GM21737 (cell line): Measurements from ENCODE around the gene ENO2.
"Not testable (repeated sequence)": the region's sequence is repeated elsewhere in the genome, so short reads cannot be mapped to it uniquely, and the experiment has no call there.

Source experiments
- ATAC-seq: cut with Tn5 transposase; IDR thresholded peaks from one replicate; pipeline ENCODE4 v1.9.1; 2021; ENCODE audit warnings: mild to moderate bottlenecking, moderate library complexity; ENCODE audit not compliant: unreplicated experiment

Gene ENO2

GRCh38 chr12:6886206-6886999 is 28.0 kb upstream of the ENO2 start:
- ATAC-seq: not testable (repeated sequence)

- ATAC-seq: no peak
Observed at GRCh38 chr12:6887460-6887859, 26.9 kb upstream of the ENO2 start.

- ATAC-seq: no peak
Observed at GRCh38 chr12:6888360-6888759, 26.0 kb upstream of the ENO2 start.

- ATAC-seq: not testable (repeated sequence)
Observed at GRCh38 chr12:6888794-6889193, 25.6 kb upstream of the ENO2 start.

GRCh38 chr12:6889775-6890573 is 24.4 kb upstream of the ENO2 start:
- ATAC-seq: not testable (repeated sequence)

GRCh38 chr12:6890789-6891645 is 23.4 kb upstream of the ENO2 start:
- ATAC-seq: peak; percentile 92

- ATAC-seq: no peak
Observed at GRCh38 chr12:6891646-6892001, 22.8 kb upstream of the ENO2 start.

GRCh38 chr12:6892683-6893082 is 21.7 kb upstream of the ENO2 start:
- ATAC-seq: not testable (repeated sequence)

GRCh38 chr12:6894321-6894720 is 20.1 kb upstream of the ENO2 start:
- no peak for ATAC-seq

GRCh38 chr12:6896846-6897435 is 17.4 kb upstream of the ENO2 start:
- ATAC-seq: no peak

- no peak for ATAC-seq
Observed at GRCh38 chr12:6899427-6899826, 15.0 kb upstream of the ENO2 start.

- ATAC-seq: no peak
Observed at GRCh38 chr12:6899837-6900519, 14.4 kb upstream of the ENO2 start.

- ATAC-seq: no peak
Observed at GRCh38 chr12:6902448-6902847, 11.9 kb upstream of the ENO2 start.

GRCh38 chr12:6903722-6904121 is 10.7 kb upstream of the ENO2 start:
- no peak for ATAC-seq

GRCh38 chr12:6904280-6905276 is 9.8 kb upstream of the ENO2 start, which contains the start of gene LRRC23:
Gene LRRC23, plus strand, starts transcription at chr12:6904822. Its CDS starts 812 bp downstream, at chr12:6905634.
- ATAC-seq: peak; percentile 88

GRCh38 chr12:6905414-6906040 is 8.9 kb upstream of the ENO2 start:
- no peak for ATAC-seq

GRCh38 chr12:6908141-6908540 is 6.2 kb upstream of the ENO2 start:
- ATAC-seq: not testable (repeated sequence)

GRCh38 chr12:6909421-6910145 is 4.8 kb upstream of the ENO2 start:
- no peak for ATAC-seq
